T-helper 1 cell treated with Interleukin-12 subunit alpha and Interleukin-12 subunit beta and Interleukin-4 antibody, amounts not matched to agents 30 μg/mL and 1 μg/mL, for 36 hours (primary cell): ENCODE results near the gene FASTKD3.

Experiments
- H3K27ac Mint-ChIP-seq: one replicate; pipeline ENCODE4 v1.8.0; 2021; ENCODE audit warnings: mild to moderate bottlenecking, mixed read lengths
- H3K27me3 Mint-ChIP-seq: one replicate; pipeline ENCODE4 v1.8.0; 2021; ENCODE audit warnings: low read depth, mixed read lengths
- H3K36me3 Mint-ChIP-seq: one replicate; pipeline ENCODE4 v1.8.0; 2021; ENCODE audit warnings: low read depth, mixed read lengths
- H3K4me1 Mint-ChIP-seq: one replicate; pipeline ENCODE4 v1.8.0; 2021; ENCODE audit warnings: low read depth, mixed read lengths
- H3K4me3 Mint-ChIP-seq: one replicate; pipeline ENCODE4 v1.8.0; 2021; ENCODE audit warnings: mild to moderate bottlenecking, moderate library complexity, mixed read lengths
- H3K9me3 Mint-ChIP-seq: one replicate; pipeline ENCODE4 v1.8.0; 2021; ENCODE audit warnings: mixed read lengths

The FASTKD3 gene

DNA sequence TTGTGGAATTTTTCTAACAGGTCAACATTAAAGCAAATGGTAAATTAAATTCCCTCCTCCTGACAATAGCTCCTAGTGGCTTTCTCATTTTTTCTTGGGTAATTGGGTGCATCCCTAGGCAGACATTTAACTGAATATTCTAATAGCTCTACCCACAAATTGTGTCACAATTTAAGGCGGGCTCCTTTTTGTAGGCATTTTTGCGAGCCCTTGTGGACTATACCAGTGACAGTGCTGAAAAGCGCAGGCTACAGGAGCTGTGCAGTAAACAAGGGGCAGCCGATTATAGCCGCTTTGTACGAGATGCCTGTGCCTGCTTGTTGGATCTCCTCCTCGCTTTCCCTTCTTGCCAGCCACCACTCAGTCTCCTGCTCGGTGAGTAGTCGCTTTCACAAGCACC, 20.1 kb upstream of the FASTKD3 start:
- peaks cover 48% of the 10 kb centered on the region for H3K36me3 Mint-ChIP-seq
- H3K9me3 Mint-ChIP-seq, result no peaks in the 10 kb centered on the region
- H3K4me1 Mint-ChIP-seq, result peaks cover 7% of the 10 kb centered on the region
- H3K27me3 Mint-ChIP-seq, result no peaks in the 10 kb centered on the region
- no peak overlapping the region for H3K4me3 Mint-ChIP-seq
- no peak overlapping the region for H3K27ac Mint-ChIP-seq

DNA sequence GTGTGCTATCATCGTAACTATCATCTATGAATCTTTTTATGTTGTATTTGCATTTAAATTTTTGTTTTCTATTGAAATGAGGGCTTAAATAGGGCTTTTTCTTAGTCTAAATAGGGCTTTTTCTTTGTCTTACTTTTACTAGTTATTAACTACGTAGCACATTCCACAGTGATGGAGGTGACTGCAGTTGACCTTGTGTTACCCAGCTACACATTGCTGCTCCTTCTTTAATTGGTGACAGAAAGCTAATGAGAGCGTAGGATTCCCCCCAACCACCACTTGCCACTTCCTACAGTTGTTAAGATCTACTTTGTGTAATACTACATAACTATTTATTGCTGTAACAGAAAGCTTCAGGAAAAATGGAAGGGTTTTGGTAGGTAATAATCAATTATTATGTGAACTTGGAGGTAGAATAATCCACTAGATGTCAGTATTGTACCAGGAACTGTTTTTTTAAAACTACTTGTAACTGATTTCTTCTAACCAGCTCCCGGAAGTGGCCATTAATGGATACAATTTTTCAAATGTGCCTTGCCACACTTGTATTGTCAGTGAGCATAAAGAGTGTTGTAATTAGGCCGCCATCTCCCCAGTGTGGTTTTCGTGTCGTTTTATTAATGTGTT, 18.1 kb upstream of the FASTKD3 start:
- Mint-ChIP-seq H3K9me3 (no peaks in the 10 kb centered on the region), H3K36me3 (peaks cover 44% of the 10 kb centered on the region), H3K27me3 (no peaks in the 10 kb centered on the region), H3K27ac (no peak overlapping the region), H3K4me3 (no peak overlapping the region), H3K4me1 (peaks cover 3% of the 10 kb centered on the region)

DNA sequence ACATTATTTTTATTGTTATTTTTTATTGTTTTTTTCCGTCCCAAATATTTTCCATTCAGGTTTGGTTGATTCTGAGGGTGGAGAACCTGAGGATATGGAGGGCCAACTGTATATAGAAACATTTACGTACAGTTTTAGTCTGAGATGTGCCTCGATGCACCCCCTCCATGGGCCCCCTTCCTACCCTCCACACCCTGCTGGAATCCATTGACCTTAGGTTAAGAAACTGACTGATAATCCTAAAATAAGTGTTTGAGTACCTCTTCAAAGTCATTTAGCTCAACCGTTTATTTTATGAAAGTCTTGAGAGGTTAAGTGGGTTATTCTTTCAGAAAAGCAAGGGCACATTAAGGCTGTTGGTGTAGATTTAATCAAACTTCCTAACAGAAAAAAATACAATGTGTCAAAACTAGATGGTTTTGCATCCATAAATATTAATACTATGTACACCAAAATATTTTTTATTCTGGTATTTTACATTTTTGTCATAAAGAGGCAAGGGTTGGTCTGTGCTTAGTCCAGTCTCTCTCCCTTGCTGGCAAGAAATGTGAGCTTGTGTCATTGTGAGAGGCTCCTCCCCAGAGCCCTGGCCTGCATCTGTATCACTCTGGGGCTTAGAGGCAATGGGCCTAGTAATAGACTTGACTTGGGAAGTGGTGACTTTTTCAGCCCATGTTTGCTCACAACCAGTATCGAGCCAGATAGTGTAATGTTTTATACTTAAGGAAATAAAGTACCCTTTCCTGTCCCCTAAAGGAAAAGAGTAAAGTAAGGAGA, 15.8 kb upstream of the FASTKD3 start:
- peaks cover 55% of the 10 kb centered on the region for H3K36me3 Mint-ChIP-seq
- H3K27me3 Mint-ChIP-seq, result no peaks in the 10 kb centered on the region
- H3K9me3 Mint-ChIP-seq, result no peaks in the 10 kb centered on the region
- H3K27ac Mint-ChIP-seq, result no peak overlapping the region
- H3K4me1 Mint-ChIP-seq, result peaks cover 3% of the 10 kb centered on the region
- H3K4me3 Mint-ChIP-seq, result no peak overlapping the region

DNA sequence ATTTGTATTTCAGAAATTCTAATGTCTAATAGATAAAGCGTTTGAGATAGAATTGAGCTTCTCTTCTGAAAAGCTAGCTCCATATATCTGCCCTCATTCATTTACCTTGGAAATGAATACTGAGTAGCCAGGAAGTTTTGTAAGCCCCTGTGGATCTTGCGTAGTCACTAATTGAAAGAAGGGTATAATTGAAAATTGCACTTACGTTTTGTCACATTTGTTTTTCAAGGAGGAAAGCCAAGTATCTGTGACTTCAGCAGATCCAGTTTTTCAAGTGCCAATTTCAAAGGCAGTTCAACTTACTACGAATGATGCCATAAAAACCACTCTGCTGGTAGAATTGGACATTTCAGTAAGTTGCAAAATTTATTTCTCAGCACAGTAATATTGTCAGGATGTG, 14.1 kb upstream of the FASTKD3 start:
- Mint-ChIP-seq H3K9me3 (no peaks in the 10 kb centered on the region), H3K4me1 (peaks cover 15% of the 10 kb centered on the region), H3K27me3 (no peaks in the 10 kb centered on the region), H3K27ac (no peak overlapping the region), H3K4me3 (no peak overlapping the region), H3K36me3 (peaks cover 55% of the 10 kb centered on the region)

DNA sequence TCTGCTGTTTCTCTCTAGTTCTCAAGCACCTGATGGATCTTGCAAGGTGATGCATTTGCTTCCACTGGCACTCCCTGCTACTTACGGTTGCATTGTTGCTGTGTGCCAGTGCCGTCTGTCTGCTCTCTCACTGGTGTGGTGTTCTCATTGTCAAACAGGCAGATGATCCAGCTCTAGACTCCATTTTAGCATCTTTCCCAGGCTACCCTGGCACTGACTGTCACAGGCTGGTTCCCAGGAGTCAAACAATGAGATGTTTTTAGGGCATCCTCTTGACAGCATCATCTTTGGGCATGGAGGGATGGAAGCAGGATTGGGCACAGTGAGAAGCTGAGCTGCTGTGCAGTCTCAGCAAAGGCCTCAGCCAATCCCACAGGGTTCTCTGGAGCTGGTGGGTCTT, 13.0 kb upstream of the FASTKD3 start:
- H3K4me1 Mint-ChIP-seq, result peaks cover 16% of the 10 kb centered on the region
- H3K27me3 Mint-ChIP-seq, result no peaks in the 10 kb centered on the region
- no peak overlapping the region for H3K4me3 Mint-ChIP-seq
- H3K36me3 Mint-ChIP-seq, result peaks cover 54% of the 10 kb centered on the region
- H3K27ac Mint-ChIP-seq, result no peak overlapping the region
- H3K9me3 Mint-ChIP-seq, result no peaks in the 10 kb centered on the region

DNA sequence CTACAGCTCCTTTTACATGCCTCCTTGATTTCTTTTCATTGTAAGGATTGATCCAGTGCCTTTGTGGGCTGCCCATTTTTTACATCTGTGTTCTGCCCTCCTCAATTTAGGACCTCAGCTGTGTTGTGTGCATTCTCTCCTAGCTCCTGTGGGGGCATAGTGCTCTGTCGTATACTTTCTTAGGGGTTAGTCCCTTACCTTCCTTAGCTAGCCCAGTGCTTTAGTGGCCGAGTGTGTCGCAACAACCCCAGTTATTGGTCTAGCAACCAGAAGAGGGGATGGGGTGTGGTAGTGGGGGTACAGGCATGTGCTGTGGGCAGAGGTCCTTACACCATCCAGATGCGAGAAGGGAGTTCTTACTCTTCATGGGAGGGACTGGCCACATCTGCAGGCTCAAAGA, 12.3 kb upstream of the FASTKD3 start:
- Mint-ChIP-seq H3K36me3 (peaks cover 56% of the 10 kb centered on the region), H3K27me3 (no peaks in the 10 kb centered on the region), H3K27ac (no peak overlapping the region), H3K4me1 (peaks cover 23% of the 10 kb centered on the region), H3K4me3 (no peak overlapping the region), H3K9me3 (no peaks in the 10 kb centered on the region)

DNA sequence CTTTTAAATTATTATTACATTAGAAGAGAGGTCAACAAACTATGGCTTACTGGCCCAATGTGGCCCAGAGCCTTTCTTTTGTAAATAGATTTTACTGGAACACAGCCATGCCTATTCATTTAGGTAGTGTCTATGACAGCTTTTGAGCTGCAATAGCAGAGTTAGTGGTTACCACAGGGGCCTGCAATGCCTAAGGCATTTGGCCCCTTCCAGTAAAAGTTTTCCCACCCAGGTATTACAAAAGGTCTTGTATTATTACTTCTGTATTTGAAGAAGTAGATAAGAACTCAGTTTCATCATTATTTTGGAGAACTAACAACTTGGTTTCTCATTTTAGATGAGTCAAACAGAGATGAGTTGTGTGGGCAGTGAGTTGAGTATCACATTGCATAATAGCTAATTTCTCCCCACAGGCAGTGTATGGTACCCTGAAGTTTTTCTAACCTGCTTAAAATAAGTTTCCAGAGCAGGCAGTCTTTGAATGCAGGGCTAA, 9.6 kb upstream of the FASTKD3 start:
- Mint-ChIP-seq H3K36me3 (peaks cover 59% of the 10 kb centered on the region), H3K27ac (peak overlapping the region; percentile 68), H3K9me3 (no peaks in the 10 kb centered on the region), H3K4me3 (no peak overlapping the region), H3K4me1 (peaks cover 32% of the 10 kb centered on the region), H3K27me3 (no peaks in the 10 kb centered on the region)

DNA sequence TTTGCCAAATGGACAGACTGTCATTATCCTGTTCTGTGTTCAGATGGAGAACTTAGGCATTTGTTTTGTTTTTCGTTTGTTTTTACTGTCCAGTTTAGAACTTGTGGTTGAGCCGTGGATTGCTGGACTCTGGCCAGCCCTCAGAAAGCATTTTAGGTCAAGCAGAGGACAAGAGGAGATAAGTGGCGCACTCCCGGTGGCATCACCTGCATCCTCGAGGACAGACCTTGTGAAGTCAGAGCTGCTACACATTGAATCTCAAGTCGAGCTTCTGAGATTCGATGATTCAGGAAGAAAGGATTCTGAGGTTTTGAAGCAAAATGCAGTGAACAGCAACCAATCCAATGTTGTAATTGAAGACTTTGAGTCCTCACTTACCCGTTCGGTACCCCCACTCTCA, 9.0 kb upstream of the FASTKD3 start:
- Mint-ChIP-seq H3K27ac (no peak overlapping the region), H3K4me1 (peaks cover 36% of the 10 kb centered on the region), H3K27me3 (no peaks in the 10 kb centered on the region), H3K4me3 (no peak overlapping the region), H3K9me3 (no peaks in the 10 kb centered on the region), H3K36me3 (peaks cover 57% of the 10 kb centered on the region)

DNA sequence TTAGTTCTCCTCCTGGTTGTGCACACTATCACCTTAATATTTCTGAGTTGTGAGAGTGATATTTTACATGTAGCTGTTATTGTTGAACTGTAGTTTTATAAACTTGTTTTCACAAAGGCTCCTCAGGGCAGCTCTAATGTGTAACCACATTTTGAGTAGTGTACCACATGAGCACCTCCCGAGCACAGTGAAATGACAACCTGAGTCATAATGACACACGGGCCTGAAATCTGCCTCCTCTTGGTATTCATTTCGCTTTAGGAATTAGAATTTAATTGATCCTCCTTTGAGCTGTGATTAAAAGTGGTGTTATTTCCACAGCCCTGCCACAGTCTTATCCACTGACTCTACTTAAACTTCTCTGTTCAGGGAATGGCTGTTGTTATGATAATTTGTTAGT, 8.0 kb upstream of the FASTKD3 start:
- Mint-ChIP-seq H3K4me3 (no peak overlapping the region), H3K27ac (no peak overlapping the region), H3K27me3 (no peaks in the 10 kb centered on the region), H3K9me3 (no peaks in the 10 kb centered on the region), H3K36me3 (peaks cover 57% of the 10 kb centered on the region), H3K4me1 (peaks cover 44% of the 10 kb centered on the region)

DNA sequence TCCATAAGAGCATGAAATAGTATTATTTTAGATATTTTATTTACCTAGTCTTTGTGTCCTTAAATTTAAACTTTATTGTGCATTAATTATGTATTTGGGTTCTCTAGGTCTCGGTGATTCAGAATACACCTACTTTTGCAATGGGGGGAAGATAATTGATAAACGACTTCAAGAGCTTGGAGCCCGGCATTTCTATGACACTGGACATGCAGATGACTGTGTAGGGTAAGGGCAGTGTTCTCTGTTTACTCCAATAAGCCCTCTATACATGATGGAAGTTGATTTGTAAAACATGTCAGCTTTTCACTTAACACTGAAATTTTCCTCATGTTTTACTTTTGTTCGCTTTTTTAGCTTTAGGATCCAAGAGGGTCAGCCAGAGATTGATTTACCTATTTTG, 6.3 kb upstream of the FASTKD3 start:
- no peak overlapping the region for H3K27ac Mint-ChIP-seq
- no peaks in the 10 kb centered on the region for H3K27me3 Mint-ChIP-seq
- no peak overlapping the region for H3K4me3 Mint-ChIP-seq
- H3K4me1 Mint-ChIP-seq, result peaks cover 60% of the 10 kb centered on the region
- peaks cover 47% of the 10 kb centered on the region for H3K36me3 Mint-ChIP-seq
- H3K9me3 Mint-ChIP-seq, result no peaks in the 10 kb centered on the region

DNA sequence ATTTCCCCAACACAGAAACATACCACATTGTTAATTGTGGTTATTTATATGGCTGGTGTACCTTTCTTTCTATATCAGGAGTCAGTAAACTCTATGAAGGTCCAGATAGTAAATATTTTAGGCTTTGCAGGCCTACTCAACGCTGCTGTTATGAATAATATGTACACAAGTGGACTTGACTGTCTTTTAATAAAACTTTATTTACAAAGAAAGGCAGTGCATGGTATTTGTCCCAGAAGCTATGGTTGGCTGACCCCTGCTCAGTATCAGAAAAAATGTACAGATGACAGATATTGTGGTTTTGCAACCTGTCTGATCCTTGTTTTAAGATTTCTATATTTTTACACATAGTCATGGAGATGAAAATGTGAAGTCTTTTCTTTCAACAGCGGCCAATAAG, 5.8 kb upstream of the FASTKD3 start:
- Mint-ChIP-seq H3K4me3 (no peak overlapping the region), H3K36me3 (peaks cover 47% of the 10 kb centered on the region), H3K9me3 (no peaks in the 10 kb centered on the region), H3K27me3 (no peaks in the 10 kb centered on the region), H3K4me1 (peaks cover 63% of the 10 kb centered on the region), H3K27ac (no peak overlapping the region)

DNA sequence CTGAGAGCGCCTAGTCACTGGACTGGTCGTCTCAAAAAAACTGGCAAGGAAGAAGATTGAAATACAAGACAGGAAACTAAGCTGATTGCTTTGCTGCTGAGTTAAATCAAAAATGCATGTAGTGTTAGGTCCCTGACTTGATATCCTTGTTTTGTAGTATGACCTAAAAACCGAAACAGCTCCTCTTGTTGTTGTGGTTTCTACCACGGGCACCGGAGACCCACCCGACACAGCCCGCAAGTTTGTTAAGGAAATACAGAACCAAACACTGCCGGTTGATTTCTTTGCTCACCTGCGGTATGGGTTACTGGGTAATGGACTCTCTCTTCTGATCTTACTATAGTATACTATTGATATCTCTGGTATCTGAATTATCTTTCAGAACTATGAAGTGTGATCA, 4.4 kb upstream of the FASTKD3 start:
- no peaks in the 10 kb centered on the region for H3K27me3 Mint-ChIP-seq
- H3K36me3 Mint-ChIP-seq, result peaks cover 43% of the 10 kb centered on the region
- peak overlapping the region; percentile 31 for H3K27ac Mint-ChIP-seq
- peak overlapping the region; percentile 50 for H3K4me3 Mint-ChIP-seq
- no peaks in the 10 kb centered on the region for H3K9me3 Mint-ChIP-seq
- peaks cover 54% of the 10 kb centered on the region for H3K4me1 Mint-ChIP-seq

DNA sequence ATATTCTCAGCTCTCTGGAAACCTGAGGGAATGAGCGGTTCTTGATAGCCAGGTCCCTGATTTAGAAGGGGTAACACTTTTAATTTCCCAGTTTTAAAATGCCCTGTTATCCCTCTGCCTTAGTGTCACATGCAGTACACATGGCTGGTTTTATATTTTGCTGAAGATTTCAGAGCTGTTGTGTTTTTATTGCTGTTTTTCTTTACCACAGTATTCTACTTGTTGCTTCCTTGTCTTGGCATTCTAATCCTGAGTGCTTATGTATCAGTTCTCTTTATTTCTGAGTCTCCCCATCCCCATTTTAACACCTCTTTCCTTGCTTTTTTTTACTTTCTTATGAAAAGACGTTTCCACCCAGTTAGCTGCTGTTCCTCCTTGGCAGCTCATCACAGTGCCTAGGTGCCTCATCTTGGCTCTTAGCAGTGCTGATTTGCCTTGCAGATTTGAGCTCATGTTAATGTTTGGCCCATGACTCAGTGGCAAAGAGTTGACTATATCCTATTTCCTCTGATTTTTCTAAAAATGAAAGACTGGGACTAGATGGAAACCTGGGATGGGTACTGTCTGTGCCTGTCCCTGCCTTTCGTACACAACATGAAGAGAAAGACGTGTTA, 3.8 kb upstream of the FASTKD3 start:
- Mint-ChIP-seq H3K27me3 (no peaks in the 10 kb centered on the region), H3K27ac (peak overlapping the region; percentile 31), H3K4me3 (peak overlapping the region; percentile 50), H3K36me3 (peaks cover 37% of the 10 kb centered on the region), H3K9me3 (no peaks in the 10 kb centered on the region), H3K4me1 (peaks cover 48% of the 10 kb centered on the region)

DNA sequence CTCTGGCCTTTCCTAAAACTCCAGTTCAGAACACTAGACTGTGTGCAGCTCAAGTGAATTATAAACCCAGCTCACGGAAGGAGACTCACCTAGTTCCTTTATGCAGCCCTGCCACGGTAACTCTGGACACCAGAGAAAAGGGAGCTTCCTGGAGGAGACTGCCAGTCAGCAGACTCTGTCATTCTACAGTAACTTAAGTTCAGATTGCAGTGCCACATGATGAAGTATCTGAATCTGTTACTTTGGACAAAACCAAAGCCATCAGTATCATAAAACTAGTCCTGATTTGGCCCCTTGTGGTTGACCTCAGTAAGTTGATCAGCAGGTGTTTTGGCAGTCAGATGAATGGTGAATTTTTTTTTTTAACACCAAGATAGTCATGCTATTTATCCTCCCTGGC, 2.8 kb upstream of the FASTKD3 start:
- no peaks in the 10 kb centered on the region for H3K9me3 Mint-ChIP-seq
- no peak overlapping the region for H3K27ac Mint-ChIP-seq
- H3K4me1 Mint-ChIP-seq, result peaks cover 51% of the 10 kb centered on the region
- no peak overlapping the region for H3K4me3 Mint-ChIP-seq
- H3K36me3 Mint-ChIP-seq, result peaks cover 40% of the 10 kb centered on the region
- no peaks in the 10 kb centered on the region for H3K27me3 Mint-ChIP-seq
